Ovary (tissue), 3 donors: ENCODE results near the gene WHRN.

ENCODE experiments used
- CTCF ChIP-seq, 3 donors: fragments of 450-650 bp in 2 of 3; fragments of 200-600 bp in 1 of 3; IDR thresholded peaks; one replicate each; pipeline versions ENCODE4 v1.5.1 to v1.8.0; 2016 to 2022; ENCODE audit warnings: antibody characterized with exemption in 3 of 3, mild to moderate bottlenecking in 1 of 3
- EP300 ChIP-seq: sonication (generic); formaldehyde crosslinking; IDR thresholded peaks from one replicate; pipeline ENCODE4 v1.6.1; 2017; ENCODE audit warnings: antibody characterized with exemption
- POLR2A ChIP-seq: fragments of 450-650 bp; IDR thresholded peaks from one replicate; pipeline ENCODE4 v1.6.1; 2017; ENCODE audit warnings: antibody characterized with exemption, mild to moderate bottlenecking, moderate library complexity
- donor health status: DM: no; HTN: no; CAD: no.

- TF ChIP-seq POLR2A (no peak), CTCF (IDR thresholded peaks at IDR 0.05) (no peak), EP300 (no peak)
These were observed 26.8 kb downstream of the WHRN start for GRCh38 chr9:114478459-114478858.
